Central memory CD8-positive, alpha-beta T cell (primary cell): Measurements from ENCODE around the gene CMC1.
"Not testable (repeated sequence)": the region's sequence is repeated elsewhere in the genome, so short reads cannot be mapped to it uniquely, and the experiment has no call there.

Experiments
- ATAC-seq: fragments of 150-1000 bp; cut with Tn5 transposase; replicated peaks from 2 replicates; pipeline ENCODE4 v1.10.0; 2022; ENCODE audit warnings: mild to moderate bottlenecking, moderate FRiP score, moderate number of reproducible peaks; ENCODE audit not compliant: poor library complexity, severe bottlenecking; ENCODE audit errors: extremely low read depth
- DNase-seq, 2 donors: peaks; one replicate each; pipeline ENCODE4 v3.0.0; 2021; ENCODE audit warnings: low spot score in 2 of 2
- H3K27ac Mint-ChIP-seq: one replicate; pipeline ENCODE4 v1.8.0; 2022; ENCODE audit warnings: low read depth, mild to moderate bottlenecking, moderate library complexity, mixed read lengths
- H3K27me3 Mint-ChIP-seq: one replicate; pipeline ENCODE4 v1.8.0; 2022; ENCODE audit warnings: mixed read lengths
- H3K36me3 Mint-ChIP-seq: one replicate; pipeline ENCODE4 v1.8.0; 2022; ENCODE audit warnings: mild to moderate bottlenecking, moderate library complexity, mixed read lengths; ENCODE audit not compliant: insufficient read depth
- H3K4me1 Mint-ChIP-seq: one replicate; pipeline ENCODE4 v1.8.0; 2022; ENCODE audit warnings: mixed read lengths
- H3K4me3 Mint-ChIP-seq: one replicate; pipeline ENCODE4 v1.8.0; 2022; ENCODE audit warnings: mild to moderate bottlenecking, moderate library complexity, mixed read lengths
- H3K9me3 Mint-ChIP-seq: one replicate; pipeline ENCODE4 v1.8.0; 2022; ENCODE audit warnings: mixed read lengths

The CMC1 gene

GRCh38 chr3:28253040-28253715 lies 11.8 kb downstream of the CMC1 start:
- Mint-ChIP-seq H3K9me3 (no peaks in the 10 kb centered on the region), H3K36me3 (peaks cover 7% of the 10 kb centered on the region), H3K4me1 (peaks cover 63% of the 10 kb centered on the region), H3K4me3 (peak overlapping the region; percentile 56), H3K27ac (peak overlapping the region; percentile 61), H3K27me3 (no peaks in the 10 kb centered on the region)
- no peak for ATAC-seq
- DNase-seq: no peak

DNA sequence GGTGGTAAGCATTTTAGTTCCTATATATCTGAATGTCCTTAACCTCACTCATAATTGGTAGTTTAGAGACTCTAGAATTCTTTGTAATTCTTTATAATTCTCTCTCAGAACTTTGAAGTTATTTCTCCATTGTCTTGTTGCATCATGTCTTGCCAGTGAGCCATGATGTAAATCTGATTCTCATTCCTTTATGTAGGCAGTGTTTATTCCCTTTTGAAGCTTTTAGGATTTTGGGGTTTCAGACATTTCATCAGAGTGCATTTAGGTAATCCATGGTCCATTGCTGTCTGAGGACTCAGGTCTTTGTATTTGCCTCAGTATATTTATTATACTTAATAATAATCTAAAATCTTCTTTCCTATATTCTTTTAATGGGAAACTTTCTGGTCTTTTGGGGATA lies 20.6 kb downstream of the CMC1 start:
- Mint-ChIP-seq H3K36me3 (peaks cover 11% of the 10 kb centered on the region), H3K4me1 (peaks cover 36% of the 10 kb centered on the region), H3K9me3 (peaks cover 5% of the 10 kb centered on the region), H3K27ac (no peak overlapping the region), H3K27me3 (no peaks in the 10 kb centered on the region), H3K4me3 (no peak overlapping the region)
- ATAC-seq: no peak
- no peak for DNase-seq

DNA sequence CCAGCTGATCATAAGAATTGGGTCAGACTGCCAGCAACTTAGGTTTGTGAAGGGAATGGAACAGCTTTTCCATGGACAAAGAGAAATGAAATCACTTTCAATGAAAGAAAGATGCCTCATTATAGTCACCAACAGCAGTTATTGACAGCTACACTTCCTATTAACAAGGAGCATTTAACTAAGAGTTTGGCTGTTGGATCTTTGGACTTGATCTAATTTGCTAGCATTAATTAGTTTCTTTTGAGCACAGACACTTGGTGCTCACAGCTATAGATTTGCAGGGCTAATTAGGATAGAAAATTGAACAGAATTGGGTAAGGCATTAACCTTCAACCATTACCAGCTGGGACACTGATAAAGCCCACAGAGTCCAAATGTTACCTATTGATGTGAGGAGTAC lies 24.2 kb downstream of the CMC1 start:
- no peak for DNase-seq
- Mint-ChIP-seq H3K27me3 (no peaks in the 10 kb centered on the region), H3K4me1 (peaks cover 27% of the 10 kb centered on the region), H3K27ac (no peak overlapping the region), H3K36me3 (peaks cover 10% of the 10 kb centered on the region), H3K9me3 (no peaks in the 10 kb centered on the region), H3K4me3 (no peak overlapping the region)
- no peak for ATAC-seq

- no peak overlapping the region for H3K27ac Mint-ChIP-seq
- DNase-seq (no peak), ATAC-seq (no peak)
- no peak overlapping the region for H3K4me3 Mint-ChIP-seq
- peaks cover 17% of the 10 kb centered on the region for H3K36me3 Mint-ChIP-seq
- peaks cover 25% of the 10 kb centered on the region for H3K4me1 Mint-ChIP-seq
- peaks cover 12% of the 10 kb centered on the region for H3K9me3 Mint-ChIP-seq
- no peaks in the 10 kb centered on the region for H3K27me3 Mint-ChIP-seq
These were observed 26.8 kb downstream of the CMC1 start for GRCh38 chr3:28267984-28268849.

DNA sequence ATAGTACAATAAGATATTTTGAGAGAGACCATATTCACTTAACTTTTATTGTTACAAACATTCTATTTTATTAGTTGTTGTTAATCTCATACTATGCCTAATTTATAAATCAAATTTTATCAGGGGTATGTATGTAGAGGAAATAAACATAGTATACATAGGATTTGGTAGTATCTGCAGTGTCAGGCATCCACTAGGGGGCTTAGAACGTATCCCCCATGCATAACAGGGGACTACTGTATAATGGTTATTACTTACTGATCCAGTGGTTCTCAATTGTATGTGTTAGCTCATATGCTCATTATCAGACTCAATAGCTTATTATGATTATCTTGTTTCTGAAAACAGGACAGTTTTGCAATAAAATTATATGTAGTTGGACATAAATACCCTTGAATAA lies 27.6 kb downstream of the CMC1 start:
- Mint-ChIP-seq H3K4me1 (peaks cover 31% of the 10 kb centered on the region), H3K36me3 (peaks cover 17% of the 10 kb centered on the region), H3K27ac (no peak overlapping the region), H3K27me3 (no peaks in the 10 kb centered on the region), H3K4me3 (no peak overlapping the region), H3K9me3 (peaks cover 20% of the 10 kb centered on the region)
- ATAC-seq: peak; percentile 46
- DNase-seq: no peak

- not testable (repeated sequence) for H3K27me3 Mint-ChIP-seq, ATAC-seq, DNase-seq, H3K27ac Mint-ChIP-seq, H3K4me3 Mint-ChIP-seq
- peaks cover 19% of the 10 kb centered on the region for H3K36me3 Mint-ChIP-seq
- peaks cover 30% of the 10 kb centered on the region for H3K4me1 Mint-ChIP-seq
- peaks cover 25% of the 10 kb centered on the region for H3K9me3 Mint-ChIP-seq
These were observed 28.5 kb downstream of the CMC1 start for GRCh38 chr3:28269884-28270283.

- no peaks in the 10 kb centered on the region for H3K27me3 Mint-ChIP-seq
- H3K4me1 Mint-ChIP-seq: peaks cover 43% of the 10 kb centered on the region
- H3K4me3 Mint-ChIP-seq: no peak overlapping the region
- H3K36me3 Mint-ChIP-seq: peaks cover 30% of the 10 kb centered on the region
- no peak for DNase-seq
- H3K9me3 Mint-ChIP-seq: peaks cover 25% of the 10 kb centered on the region
- no peak for ATAC-seq
- peak overlapping the region; percentile 19 for H3K27ac Mint-ChIP-seq
These were observed 32.4 kb downstream of the CMC1 start for GRCh38 chr3:28273837-28274236.

DNA sequence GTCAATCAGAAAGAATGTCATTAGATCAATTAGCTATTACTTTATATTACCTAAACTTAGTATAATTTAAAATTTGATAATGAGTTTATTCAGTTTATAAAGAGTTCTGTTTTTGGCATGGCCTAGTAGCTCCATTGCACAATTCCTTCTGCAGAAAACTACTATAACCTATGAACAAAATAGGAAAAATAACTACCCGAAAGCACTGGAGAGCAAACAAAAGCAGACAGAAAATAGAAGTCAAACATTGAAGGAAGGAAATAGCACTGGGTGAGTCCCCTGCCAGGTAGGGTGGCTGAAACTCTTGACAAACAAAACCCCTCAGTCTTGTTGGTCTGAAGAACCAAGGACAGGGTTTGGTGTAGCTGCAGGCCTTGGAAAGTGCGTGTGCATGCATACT lies 37.5 kb downstream of the CMC1 start:
- ATAC-seq (no peak), DNase-seq (no peak)
- peaks cover 15% of the 10 kb centered on the region for H3K36me3 Mint-ChIP-seq
- peak overlapping the region; percentile 71 for H3K27ac Mint-ChIP-seq
- peaks cover 53% of the 10 kb centered on the region for H3K4me1 Mint-ChIP-seq
- H3K27me3 Mint-ChIP-seq: no peaks in the 10 kb centered on the region
- H3K9me3 Mint-ChIP-seq: peaks cover 6% of the 10 kb centered on the region
- H3K4me3 Mint-ChIP-seq: no peak overlapping the region

GRCh38 chr3:28279770-28280169 lies 38.4 kb downstream of the CMC1 start:
- DNase-seq (no peak), ATAC-seq (no peak)
- no peak overlapping the region for H3K4me3 Mint-ChIP-seq
- H3K36me3 Mint-ChIP-seq: peaks cover 14% of the 10 kb centered on the region
- no peaks in the 10 kb centered on the region for H3K9me3 Mint-ChIP-seq
- H3K27ac Mint-ChIP-seq: peak overlapping the region; percentile 71
- H3K4me1 Mint-ChIP-seq: peaks cover 56% of the 10 kb centered on the region
- no peaks in the 10 kb centered on the region for H3K27me3 Mint-ChIP-seq

DNA sequence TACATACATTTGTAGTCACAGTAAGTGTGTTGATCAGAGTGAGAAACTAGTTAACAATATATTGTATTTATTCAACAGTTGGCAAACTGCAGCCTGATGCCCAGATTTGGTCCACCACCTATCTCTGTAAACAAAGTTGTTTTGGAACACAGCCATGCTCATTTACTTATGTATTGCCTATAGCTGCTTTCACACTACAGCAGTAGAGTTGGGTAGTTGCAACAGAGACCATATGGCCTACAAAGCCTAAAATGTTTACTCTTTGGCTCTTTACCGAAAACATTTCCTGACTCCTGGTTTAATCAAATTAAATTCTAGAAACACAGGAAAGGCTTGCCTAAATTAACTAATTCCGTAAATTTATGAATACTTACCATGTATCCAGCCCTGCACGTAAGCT lies 39.4 kb downstream of the CMC1 start:
- Mint-ChIP-seq H3K36me3 (peaks cover 5% of the 10 kb centered on the region), H3K4me3 (no peak overlapping the region), H3K4me1 (peaks cover 61% of the 10 kb centered on the region), H3K27me3 (no peaks in the 10 kb centered on the region), H3K27ac (no peak overlapping the region), H3K9me3 (no peaks in the 10 kb centered on the region)
- ATAC-seq: no peak
- no peak for DNase-seq

GRCh38 chr3:28286595-28286994 lies 45.2 kb downstream of the CMC1 start:
- Mint-ChIP-seq H3K27ac (peak overlapping the region; percentile 67), H3K4me3 (peak overlapping the region; percentile 69), H3K9me3 (no peaks in the 10 kb centered on the region), H3K27me3 (no peaks in the 10 kb centered on the region), H3K36me3 (peaks cover 2% of the 10 kb centered on the region), H3K4me1 (peaks cover 60% of the 10 kb centered on the region)
- ATAC-seq: peak; percentile 73
- no peak for DNase-seq

- Mint-ChIP-seq H3K27ac (peak overlapping the region; percentile 67), H3K36me3 (peaks cover 2% of the 10 kb centered on the region), H3K4me1 (peaks cover 58% of the 10 kb centered on the region), H3K4me3 (peak overlapping the region; percentile 69), H3K27me3 (no peaks in the 10 kb centered on the region), H3K9me3 (no peaks in the 10 kb centered on the region)
- ATAC-seq: no peak
- DNase-seq: no peak
These were observed 45.6 kb downstream of the CMC1 start for GRCh38 chr3:28287046-28287445.

DNA sequence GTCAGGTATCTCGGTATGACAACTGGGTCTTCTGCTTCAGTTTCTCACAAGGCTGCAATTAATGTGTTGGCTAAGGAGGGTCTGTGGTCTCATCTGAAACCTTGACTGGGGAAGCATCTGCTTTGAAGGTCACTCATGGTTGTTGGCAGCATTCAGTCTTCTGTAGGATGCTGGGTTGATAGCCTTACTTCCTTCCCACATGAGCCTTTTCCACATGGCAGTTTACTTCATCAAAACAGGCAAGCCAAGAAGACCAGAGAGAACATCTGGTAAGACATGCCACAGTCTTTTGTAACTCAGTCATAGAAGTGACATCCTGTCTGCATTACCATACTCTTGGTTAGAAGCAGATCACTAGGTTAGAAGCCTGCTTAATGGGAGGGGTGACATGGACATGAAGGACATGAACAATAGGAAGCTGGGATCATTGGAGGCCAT lies 49.5 kb downstream of the CMC1 start:
- Mint-ChIP-seq H3K4me3 (peak overlapping the region; percentile 86), H3K9me3 (no peaks in the 10 kb centered on the region), H3K27ac (peak overlapping the region; percentile 94), H3K4me1 (peaks cover 45% of the 10 kb centered on the region), H3K36me3 (peaks cover 10% of the 10 kb centered on the region), H3K27me3 (no peaks in the 10 kb centered on the region)
- ATAC-seq: peak; percentile 44
- DNase-seq: no peak
